ENCODE data around the gene MT1F.

DNA sequence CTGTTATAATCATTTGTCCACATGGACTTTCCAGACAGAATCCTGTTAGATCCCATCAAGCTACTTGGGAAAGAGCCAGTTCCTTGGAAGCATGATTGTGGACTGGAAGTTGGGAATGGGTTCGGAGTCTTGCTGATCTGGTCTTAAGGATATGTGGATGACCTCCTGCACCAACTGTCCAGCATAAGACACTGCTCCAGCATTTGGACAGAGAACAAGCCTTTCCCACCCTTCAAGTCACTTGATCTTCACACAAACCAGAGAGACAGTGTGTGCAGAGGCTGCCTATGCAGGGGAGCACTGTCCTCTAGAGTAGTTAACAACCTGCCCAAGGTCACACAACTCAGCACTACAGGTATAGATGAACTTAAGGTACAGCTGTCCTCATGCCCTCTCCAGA is 11.9 kb upstream of the MT1F start:
- TF ChIP-seq GATA3 (IDR thresholded peaks at IDR 0.05; ENCODE audit: low read depth, low read length), result no peak
- no peak for TF ChIP-seq GATA2 (IDR thresholded peaks at IDR 0.05; ENCODE audit: low read depth, low read length)
